HCT116 (cell line): ENCODE measurements around the gene STXBP5L. TPM values are rescaled to one million over a fixed set of nuclear protein-coding genes. Genes with fewer than 3 reads are reported as not detected.

ENCODE experiments used
- ATAC-seq: fragments of 200-7000 bp; cut with Tn5 transposase; 2 replicates; pipeline ENCODE4 v1.9.1; 2020; ENCODE audit warnings: mild to moderate bottlenecking, moderate library complexity
- BruUV-seq: library from RNA; stranded (reverse); fragments of 400-500 nt; replicated peaks from 2 replicates; lab custom pipeline; 2021; lab: Mats Ljungman, UMichigan
- CTCF ChIA-PET: fragments of 300-600 bp; sonication (Branson Sonifier 250); formaldehyde crosslinking; loops from one replicate; lab custom pipeline; 2021; ENCODE audit warnings: antibody characterized with exemption; lab: Charles Lee
- POLR2A ChIA-PET: fragments of 300-600, 350-600 bp; sonication (Branson Sonifier 250); formaldehyde crosslinking; loops from one replicate; lab custom pipeline; 2021; ENCODE audit warnings: antibody characterized with exemption; lab: Charles Lee
- RAD21 ChIA-PET, 2 experiments: fragments of 300-600 bp; sonication (Branson Sonifier 250); formaldehyde crosslinking; loops; one replicate each; lab custom pipeline; 2023; ENCODE audit warnings: low total read pairs in 2 of 2; ENCODE audit not compliant: uncharacterized antibody in 2 of 2, unreplicated experiment in 2 of 2, low non-redundant PET in 1 of 2; lab: Charles Lee
- DNase-seq: peaks from one replicate; pipeline ENCODE4 v3.0.0-alpha.2; 2010; ENCODE audit warnings: low read depth, low spot score
- H2AFZ ChIP-seq: fragments of 200-600 bp; shearing (Covaris generic), sonication (generic); 2 replicates; pipeline ENCODE4 v1.6.1; 2017; ENCODE audit warnings: low read depth, mixed run types, mixed read lengths, antibody characterized with exemption, low read length; ENCODE audit not compliant: poor library complexity, severe bottlenecking
- H3K27ac ChIP-seq: 2 replicates; pipeline ENCODE4 v1.5.1; 2012; ENCODE audit warnings: low read depth, low read length
- H3K27me3 ChIP-seq: fragments of 200-600 bp; sonication (generic); 2 replicates; pipeline ENCODE4 v1.6.1; 2016; ENCODE audit warnings: mixed run types, low read length, mixed read lengths; ENCODE audit not compliant: insufficient read depth
- H3K36me3 ChIP-seq, 2 experiments: fragments of 200-500 bp in 1 of 2; fragments of 200-600 bp in 1 of 2; sonication (Bioruptor generic) in 1 of 2; sonication (generic) in 1 of 2; 2 replicates each; pipeline versions ENCODE4 v1.5.1 to v1.6.1; 2014 to 2016; ENCODE audit warnings: low read length in 2 of 2, inconsistent platforms in 1 of 2, mixed read lengths in 1 of 2, mixed run types in 1 of 2; ENCODE audit not compliant: insufficient read depth in 2 of 2, control insufficient read depth in 1 of 2
- H3K4me1 ChIP-seq, 2 experiments: fragments of 200-600 bp in 1 of 2; sonication (generic) in 1 of 2; 2 replicates each; pipeline versions ENCODE4 v1.5.1 to v1.6.1; 2012 to 2017; ENCODE audit warnings: low read length in 2 of 2, inconsistent platforms in 1 of 2, mild to moderate bottlenecking in 1 of 2, mixed read lengths in 1 of 2, mixed run types in 1 of 2, moderate library complexity in 1 of 2; ENCODE audit not compliant: insufficient read depth in 2 of 2, control insufficient read depth in 1 of 2
- H3K4me2 ChIP-seq: fragments of 200-600 bp; sonication (generic); 2 replicates; pipeline ENCODE4 v1.6.1; 2017; ENCODE audit warnings: mixed run types, low read length, mixed read lengths
- H3K4me3 ChIP-seq, 2 experiments: fragments of 200-600 bp in 1 of 2; sonication (generic) in 1 of 2; replicated peaks in 1 of 2; 2 replicates each; pipeline ENCODE4 v1.5.1; 2011 to 2016; ENCODE audit warnings: low read length in 2 of 2, control low read depth in 1 of 2, low read depth in 1 of 2, mild to moderate bottlenecking in 1 of 2, mixed read lengths in 1 of 2, mixed run types in 1 of 2
- H3K79me2 ChIP-seq: fragments of 200-600 bp; sonication (generic); 2 replicates; pipeline ENCODE4 v1.6.1; 2017; ENCODE audit warnings: mild to moderate bottlenecking, mixed run types, low read length, moderate library complexity, mixed read lengths; ENCODE audit not compliant: insufficient read depth
- H3K9ac ChIP-seq: fragments of 200-600 bp; sonication (generic); 2 replicates; pipeline ENCODE4 v1.6.1; 2016; ENCODE audit warnings: low read length, mixed read lengths
- H3K9me2 ChIP-seq: fragments of 200-600 bp; sonication (generic), shearing (Covaris generic); 2 replicates; pipeline ENCODE4 v1.6.1; 2017; ENCODE audit warnings: mixed run types, mild to moderate bottlenecking, moderate library complexity; ENCODE audit not compliant: insufficient read depth
- H3K9me3 ChIP-seq, 2 experiments: fragments of 200-500 bp in 1 of 2; fragments of 200-600 bp in 1 of 2; sonication (Bioruptor generic) in 1 of 2; sonication (generic) in 1 of 2; 2 replicates each; pipeline ENCODE4 v1.6.1; 2014 to 2017; ENCODE audit warnings: low read length in 2 of 2, mixed read lengths in 2 of 2, inconsistent platforms in 1 of 2, low read depth in 1 of 2, mild to moderate bottlenecking in 1 of 2, mixed run types in 1 of 2, moderate library complexity in 1 of 2; ENCODE audit not compliant: control insufficient read depth in 1 of 2, insufficient read depth in 1 of 2
- H4K20me1 ChIP-seq: fragments of 200-600 bp; sonication (generic), shearing (Covaris generic); 2 replicates; pipeline ENCODE4 v1.6.1; 2017; ENCODE audit warnings: mixed run types, mild to moderate bottlenecking, moderate library complexity; ENCODE audit not compliant: insufficient read depth
- ATF3 ChIP-seq: IDR thresholded peaks from 2 replicates; pipeline ENCODE4 v1.6.1; 2012
- CEBPB ChIP-seq: IDR thresholded peaks from 2 replicates; pipeline ENCODE4 v1.6.1; 2012; ENCODE audit warnings: low read depth
- CTCF ChIP-seq, 3 experiments: fragments of 200-600 bp in 1 of 3; sonication (generic) in 1 of 3; IDR thresholded peaks in 2 of 3; conservative IDR thresholded peaks in 1 of 3; 2 replicates each; pipeline ENCODE4 v1.5.1; 2012 to 2017; ENCODE audit warnings: low read depth in 2 of 3, low read length in 2 of 3, antibody characterized with exemption in 1 of 3, borderline replicate concordance in 1 of 3, control low read depth in 1 of 3, mild to moderate bottlenecking in 1 of 3, mixed read lengths in 1 of 3, mixed run types in 1 of 3, moderate library complexity in 1 of 3; ENCODE audit not compliant: insufficient read depth in 1 of 3
- EZH2phosphoT487 ChIP-seq: fragments of 200-600 bp; IDR thresholded peaks from 2 replicates; pipeline ENCODE4 v1.6.1; 2018; ENCODE audit warnings: antibody characterized with exemption, borderline replicate concordance
- FOSL1 ChIP-seq: IDR thresholded peaks from 2 replicates; pipeline ENCODE4 v1.6.1; 2012; ENCODE audit warnings: low read depth
- JUND ChIP-seq: IDR thresholded peaks from 2 replicates; pipeline ENCODE4 v1.6.1; 2012
- REST ChIP-seq: IDR thresholded peaks from 2 replicates; pipeline ENCODE4 v1.6.1; 2012; ENCODE audit warnings: low read depth
- SIN3A ChIP-seq: IDR thresholded peaks from 2 replicates; pipeline ENCODE4 v1.6.1; 2012; ENCODE audit warnings: low read depth
- SRF ChIP-seq: IDR thresholded peaks from 2 replicates; pipeline ENCODE4 v1.6.1; 2012; ENCODE audit warnings: low read depth
- ZNF274 ChIP-seq: fragments of 200-500 bp; sonication (Bioruptor generic); IDR thresholded peaks from 2 replicates; pipeline ENCODE4 v1.6.1; 2014; ENCODE audit warnings: mild to moderate bottlenecking, low read depth, low read length, inconsistent platforms
- intact Hi-C: fragments of 100-400 bp; cut with micrococcal nuclease; formaldehyde crosslinking; loops from 2 replicates; pipeline ENCODE4 v1.10.0; 2022
- total RNA-seq: library from RNA; stranded (reverse); gene quantifications from one replicate; pipeline ENCODE4 v1.2.1, GENCODE V29; 2021; ENCODE audit not compliant: unreplicated experiment

STXBP5L gene
- total RNA-seq, 1 experiment from 2014 or later = not detected

- Histone ChIP-seq H3K9me3 (no peaks in the 10 kb centered on the region), H2AFZ (no peak overlapping the region), H3K9me2 (no peaks in the 10 kb centered on the region), H3K27me3 (no peaks in the 10 kb centered on the region), H3K9ac (no peak overlapping the region), H3K27ac (no peak overlapping the region), H3K36me3 (no peaks in the 10 kb centered on the region), H3K4me2 (no peak overlapping the region), H3K79me2 (no peaks in the 10 kb centered on the region), H4K20me1 (no peaks in the 10 kb centered on the region), H3K4me3 (no peak overlapping the region), H3K4me1 (no peaks in the 10 kb centered on the region)
- intact Hi-C loops = no loop called here
- RAD21 ChIA-PET = no interaction called here
- no peak for TF ChIP-seq SIN3A
- TF ChIP-seq ATF3 = no peak
- no peak for TF ChIP-seq SRF
- TF ChIP-seq FOSL1 = no peak
- TF ChIP-seq CTCF (IDR thresholded peaks at IDR 0.05 in 2 of 3, conservative IDR thresholded peaks at IDR 0.05 in 1 of 3; ENCODE audit: borderline replicate concordance in 1 of 3, insufficient read depth in 1 of 3, low read depth in 2 of 3, low read length in 2 of 3) = no peak
- TF ChIP-seq CEBPB = no peak
- no peak for TF ChIP-seq EZH2phosphoT487
- no peak for TF ChIP-seq ZNF274
- no peak for TF ChIP-seq JUND
- TF ChIP-seq REST = no peak
- POLR2A ChIA-PET = no interaction called here
- CTCF ChIA-PET = no interaction called here
- ATAC-seq (no peak), DNase-seq (no peak)
- no TSS peak for BruUV-seq
Measured at GRCh38 chr3:121223116-121223515, 315.1 kb downstream of the STXBP5L start.
